ENCODE data around the gene MCM7. TPM values are rescaled to one million over a fixed set of nuclear protein-coding genes. Genes with fewer than 3 reads are reported as not detected.

Gene MCM7
- total and polyA plus RNA-seq, 2 of the 13 experiments (the other 11 are each of a cell fraction or from before 2014, with no cell fraction given) = 84.5 to 214 TPM

- TF ChIP-seq ZFP90 (CRISPR knock-in tag; IDR thresholded peaks at IDR 0.05; ENCODE audit: borderline replicate concordance) (0 out of 2 replicates have a peak, but pooled peaks have one; percentile 33), TBX3 (IDR thresholded peaks at IDR 0.05; ENCODE audit: borderline replicate concordance) (peak; percentile 80), MYPOP (CRISPR knock-in tag; IDR thresholded peaks at IDR 0.05) (peak; percentile 9; the same call in 1 of the 2 replicates), ARID2 (CRISPR knock-in tag; IDR thresholded peaks at IDR 0.05; ENCODE audit: borderline replicate concordance) (peak; percentile 84; the same call in 1 of the 2 replicates), ELF3 (CRISPR knock-in tag; IDR thresholded peaks at IDR 0.05) (0 out of 2 replicates have a peak, but pooled peaks have one; percentile 7), ATF7 (IDR thresholded peaks at IDR 0.05) (no peak), ATF7 (CRISPR knock-in tag; IDR thresholded peaks at IDR 0.05) (no peak; the same call in 1 of the 2 replicates), ATF2 (CRISPR knock-in tag; IDR thresholded peaks at IDR 0.05) (peak; percentile 72; the same call in 1 of the 2 replicates), ZNF629 (CRISPR knock-in tag; conservative IDR thresholded peaks at IDR 0.05) (peak; percentile 16), TEAD3 (CRISPR knock-in tag; optimal IDR thresholded peaks at IDR 0.05; ENCODE audit: borderline replicate concordance) (no peak), PHB2 (IDR thresholded peaks at IDR 0.05; ENCODE audit: partially characterized antibody) (no peak), SNRNP70 (IDR thresholded peaks at IDR 0.05; ENCODE audit: low read depth, low read length) (no peak), ZFAT (CRISPR knock-in tag; conservative IDR thresholded peaks at IDR 0.05) (no peak), ZNF280D (CRISPR knock-in tag; IDR thresholded peaks at IDR 0.05) (no peak), ZNF274 (CRISPR knock-in tag; IDR thresholded peaks at IDR 0.05) (peak; percentile 81), ZNF746 (CRISPR knock-in tag; IDR thresholded peaks at IDR 0.05) (no peak), BCL6 (CRISPR knock-in tag; IDR thresholded peaks at IDR 0.05) (0 out of 2 replicates have a peak, but pooled peaks have one; percentile 11), GATA4 (IDR thresholded peaks at IDR 0.05; ENCODE audit: borderline replicate concordance, low read depth) (no peak)
- TF ChIP-seq, protein P1, sequence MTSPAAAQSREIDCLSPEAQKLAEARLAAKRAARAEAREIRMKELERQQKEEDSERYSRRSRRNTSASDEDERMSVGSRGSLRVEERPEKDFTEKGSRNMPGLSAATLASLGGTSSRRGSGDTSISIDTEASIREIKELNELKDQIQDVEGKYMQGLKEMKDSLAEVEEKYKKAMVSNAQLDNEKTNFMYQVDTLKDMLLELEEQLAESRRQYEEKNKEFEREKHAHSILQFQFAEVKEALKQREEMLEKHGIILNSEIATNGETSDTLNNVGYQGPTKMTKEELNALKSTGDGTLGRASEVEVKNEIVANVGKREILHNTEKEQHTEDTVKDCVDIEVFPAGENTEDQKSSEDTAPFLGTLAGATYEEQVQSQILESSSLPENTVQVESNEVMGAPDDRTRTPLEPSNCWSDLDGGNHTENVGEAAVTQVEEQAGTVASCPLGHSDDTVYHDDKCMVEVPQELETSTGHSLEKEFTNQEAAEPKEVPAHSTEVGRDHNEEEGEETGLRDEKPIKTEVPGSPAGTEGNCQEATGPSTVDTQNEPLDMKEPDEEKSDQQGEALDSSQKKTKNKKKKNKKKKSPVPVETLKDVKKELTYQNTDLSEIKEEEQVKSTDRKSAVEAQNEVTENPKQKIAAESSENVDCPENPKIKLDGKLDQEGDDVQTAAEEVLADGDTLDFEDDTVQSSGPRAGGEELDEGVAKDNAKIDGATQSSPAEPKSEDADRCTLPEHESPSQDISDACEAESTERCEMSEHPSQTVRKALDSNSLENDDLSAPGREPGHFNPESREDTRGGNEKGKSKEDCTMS (CRISPR knock-in tag; conservative IDR thresholded peaks at IDR 0.05) = no peak
- TF ChIP-seq, protein P2, sequence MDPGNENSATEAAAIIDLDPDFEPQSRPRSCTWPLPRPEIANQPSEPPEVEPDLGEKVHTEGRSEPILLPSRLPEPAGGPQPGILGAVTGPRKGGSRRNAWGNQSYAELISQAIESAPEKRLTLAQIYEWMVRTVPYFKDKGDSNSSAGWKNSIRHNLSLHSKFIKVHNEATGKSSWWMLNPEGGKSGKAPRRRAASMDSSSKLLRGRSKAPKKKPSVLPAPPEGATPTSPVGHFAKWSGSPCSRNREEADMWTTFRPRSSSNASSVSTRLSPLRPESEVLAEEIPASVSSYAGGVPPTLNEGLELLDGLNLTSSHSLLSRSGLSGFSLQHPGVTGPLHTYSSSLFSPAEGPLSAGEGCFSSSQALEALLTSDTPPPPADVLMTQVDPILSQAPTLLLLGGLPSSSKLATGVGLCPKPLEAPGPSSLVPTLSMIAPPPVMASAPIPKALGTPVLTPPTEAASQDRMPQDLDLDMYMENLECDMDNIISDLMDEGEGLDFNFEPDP (CRISPR knock-in tag; conservative IDR thresholded peaks at IDR 0.05) = no peak
Observed at GRCh38 chr7:100101016-100101862, at the start of gene MCM7, which contains the start of gene AP4M1 (continued).

All from HepG2 (cell line).